H54 (cell line): ENCODE measurements around the gene CSTF3.

ENCODE experiments used
- DNase-seq: peaks from one replicate; pipeline ENCODE4 v3.0.0; 2011; ENCODE audit warnings: low spot score, mixed read lengths; ENCODE audit not compliant: insufficient read length
- FAIRE-seq: peaks from 3 replicates; lab custom pipeline; 2011; peaks lifted over from hg19 to GRCh38; lab: Jason Lieb, UNC
- POLR2A ChIP-seq: IDR thresholded peaks from 2 replicates; pipeline ENCODE4 v1.6.1; 2011; ENCODE audit warnings: low read depth, mild to moderate bottlenecking, low read length

Gene CSTF3

GRCh38 chr11:33086017-33086416, 75.3 kb downstream of the CSTF3 start:
- TF ChIP-seq POLR2A, result no peak
- DNase-seq (no peak), FAIRE-seq (no peak)

DNA sequence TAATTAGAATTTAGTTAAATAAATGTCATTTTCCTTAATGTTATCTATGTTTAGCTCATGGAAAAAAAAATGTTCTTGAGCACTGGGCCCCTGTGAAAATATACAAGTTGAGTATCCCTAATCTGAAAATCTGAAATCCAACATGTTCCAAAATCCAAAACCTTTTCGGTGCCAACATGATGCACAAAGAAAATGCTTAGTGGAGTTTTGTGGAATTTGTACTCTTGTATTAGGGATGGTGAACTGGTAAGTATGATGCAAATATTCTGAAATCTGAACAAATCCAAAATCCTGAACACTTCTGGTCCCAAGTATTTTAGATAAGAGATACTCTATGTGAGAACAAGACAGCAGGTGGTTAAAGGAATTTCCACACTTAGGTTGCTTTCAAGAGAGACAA, 77.4 kb downstream of the CSTF3 start:
- no peak for FAIRE-seq
- TF ChIP-seq POLR2A, result no peak
- no peak for DNase-seq

- DNase-seq (no peak), FAIRE-seq (no peak)
- TF ChIP-seq POLR2A, result no peak
Observed at GRCh38 chr11:33072465-33072864, 88.8 kb downstream of the CSTF3 start.

GRCh38 chr11:33068611-33069340, 92.5 kb downstream of the CSTF3 start:
- TF ChIP-seq POLR2A, result no peak
- DNase-seq (no peak), FAIRE-seq (no peak)

GRCh38 chr11:33067294-33067693, 94.0 kb downstream of the CSTF3 start:
- FAIRE-seq, result no peak
- DNase-seq, result no peak
- TF ChIP-seq POLR2A, result no peak

DNA sequence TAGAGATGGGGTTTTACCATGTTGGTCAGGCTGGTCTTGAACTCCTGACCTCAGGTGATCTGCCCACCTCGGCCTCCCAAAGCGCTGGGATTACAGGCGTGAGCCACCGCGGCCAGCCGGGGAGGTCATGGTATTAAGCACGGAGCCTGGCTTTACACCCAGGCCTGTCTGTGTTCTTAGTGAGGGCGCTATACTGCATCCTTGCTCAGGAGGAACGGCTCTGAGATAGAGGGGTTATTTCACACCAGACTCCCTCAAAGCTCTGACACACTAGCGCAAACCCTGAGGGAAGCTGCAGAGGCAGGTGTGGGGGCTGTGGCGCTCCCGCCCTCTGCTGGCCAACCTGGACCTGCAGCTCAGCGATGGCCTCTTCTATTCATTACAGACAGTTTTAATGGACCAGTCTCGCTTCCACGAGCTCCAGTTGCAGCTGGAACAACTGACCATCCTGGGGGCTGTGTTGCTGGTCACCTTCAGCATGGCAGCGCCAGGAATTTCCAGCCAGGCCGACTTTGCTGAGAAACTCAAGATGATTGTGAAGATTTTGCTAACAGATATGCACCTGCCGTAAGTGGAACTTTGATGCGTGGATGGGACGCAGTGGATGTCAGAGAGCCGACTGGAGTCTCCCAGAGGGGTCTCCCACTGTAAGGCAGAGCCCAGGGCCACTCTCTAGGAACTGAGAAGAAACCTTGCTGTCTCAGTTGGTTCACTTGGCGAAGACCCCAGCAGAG, 95.7 kb downstream of the CSTF3 start:
- no peak for TF ChIP-seq POLR2A
- DNase-seq (peak; percentile 37), FAIRE-seq (no peak)

GRCh38 chr11:33064866-33065265, 96.4 kb downstream of the CSTF3 start:
- FAIRE-seq (no peak), DNase-seq (no peak)
- no peak for TF ChIP-seq POLR2A

GRCh38 chr11:33064033-33064825, 97.1 kb downstream of the CSTF3 start:
- FAIRE-seq (no peak), DNase-seq (no peak)
- no peak for TF ChIP-seq POLR2A

DNA sequence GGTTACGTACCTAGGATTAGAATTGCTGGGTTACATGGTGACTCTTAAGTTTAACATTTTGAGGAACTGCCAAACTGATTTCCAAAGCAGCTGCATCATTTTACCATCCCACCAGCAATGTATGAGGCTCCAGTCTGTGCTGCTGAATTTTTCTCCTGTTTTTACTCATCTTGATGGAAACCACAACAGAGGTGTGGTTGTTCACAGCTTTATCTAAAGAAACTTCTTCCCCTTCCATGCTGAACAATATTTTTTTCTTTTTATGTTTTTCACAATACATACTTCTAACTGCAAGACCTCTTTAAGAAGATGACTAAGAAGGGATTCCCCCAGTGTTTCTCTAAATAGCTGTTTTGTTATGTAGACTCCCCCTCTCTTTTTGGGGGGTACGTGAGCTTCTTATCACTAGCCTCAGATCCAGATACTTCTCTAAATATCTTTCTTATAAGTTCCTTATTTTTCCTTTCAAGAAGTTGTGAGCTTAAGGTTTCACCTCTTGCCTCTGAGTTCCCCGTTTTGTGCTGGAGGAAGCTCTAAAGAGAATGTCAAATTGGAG, 97.9 kb downstream of the CSTF3 start:
- DNase-seq (no peak), FAIRE-seq (no peak)
- no peak for TF ChIP-seq POLR2A

- DNase-seq, result no peak
- no peak for TF ChIP-seq POLR2A
- FAIRE-seq, result no peak
Observed at GRCh38 chr11:33062137-33062536, 99.1 kb downstream of the CSTF3 start.

DNA sequence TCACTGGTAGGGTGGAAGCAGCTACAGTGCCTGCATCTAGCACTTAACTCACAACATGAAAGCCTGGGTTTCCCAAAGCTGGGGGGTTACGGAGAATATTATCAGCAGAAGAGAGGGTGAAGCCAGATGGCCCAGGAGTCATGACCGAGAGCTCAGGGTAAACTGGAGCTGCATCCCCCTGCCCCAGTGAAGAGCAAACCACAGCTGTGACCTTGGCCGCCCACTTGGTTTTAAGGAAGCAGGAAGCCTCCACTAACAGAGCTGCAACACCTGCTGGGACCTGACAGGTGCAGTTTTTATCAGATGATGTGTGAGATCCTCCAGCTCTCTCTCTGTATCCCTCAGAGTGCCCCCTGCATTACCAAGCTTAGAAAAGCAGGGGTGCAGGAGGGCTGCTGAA, 101.0 kb downstream of the CSTF3 start:
- DNase-seq, result no peak
- FAIRE-seq, result no peak

DNA sequence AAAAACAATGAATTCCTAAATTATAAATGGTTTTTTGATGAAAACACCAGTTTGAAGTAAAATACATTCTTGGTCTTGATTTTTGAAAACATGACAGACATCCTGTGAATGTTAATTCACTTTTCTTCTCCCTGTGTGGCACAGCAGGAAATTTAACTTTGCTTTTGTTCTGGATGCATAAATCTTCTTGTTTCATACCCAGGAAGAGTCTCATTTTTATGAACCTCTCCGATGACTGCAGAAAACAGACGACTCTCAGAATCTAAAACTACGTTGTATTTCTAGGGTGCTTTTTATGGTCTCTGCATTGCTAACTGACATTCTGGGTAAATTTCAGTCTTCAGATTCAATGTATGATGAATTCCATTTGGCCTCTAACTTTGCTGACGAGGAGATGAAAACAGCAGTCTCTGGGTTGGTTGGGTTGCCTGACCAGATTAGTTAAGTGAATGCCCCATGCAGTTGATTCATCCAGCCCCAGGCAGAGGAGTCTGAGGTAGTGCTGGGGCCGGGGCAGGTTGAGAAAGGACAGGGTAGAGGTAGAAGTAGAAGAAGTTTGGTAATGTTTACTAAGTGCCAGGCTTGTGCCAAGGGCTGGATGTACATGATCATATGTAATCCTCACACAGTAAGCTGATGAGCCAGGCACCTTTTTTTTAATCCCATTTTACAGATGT, 101.8 kb downstream of the CSTF3 start:
- no peak for DNase-seq
- no peak for FAIRE-seq
- TF ChIP-seq POLR2A, result no peak

More for the DNA sequence above, 101.0 kb downstream of the CSTF3 start:
- no peak for TF ChIP-seq POLR2A

DNA sequence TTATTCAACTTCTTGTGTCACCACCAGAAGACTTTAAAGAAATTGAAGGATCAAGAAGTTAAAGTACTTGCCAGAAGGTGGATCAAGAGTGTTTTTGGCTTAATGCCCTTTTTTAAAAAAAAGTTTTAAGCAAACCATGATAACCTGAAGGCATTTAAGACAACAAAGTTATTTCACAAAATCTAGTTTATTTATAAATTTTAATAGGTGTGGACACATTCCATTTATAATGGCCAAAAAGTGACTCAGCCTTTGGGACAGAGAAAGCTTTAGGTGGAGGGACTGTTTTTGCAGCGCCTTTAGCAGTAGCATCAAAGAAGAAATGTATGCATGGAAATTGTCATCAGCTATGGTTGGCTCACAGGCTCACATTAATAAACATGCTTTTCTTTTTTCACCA, 104.0 kb downstream of the CSTF3 start:
- TF ChIP-seq POLR2A, result no peak
- FAIRE-seq (no peak), DNase-seq (no peak)
